Measurements from ENCODE around the gene HOXC4.

HOXC4 gene

GRCh38 chr12:54028314-54029201, 25.1 kb upstream of the HOXC4 start, which contains the start of gene HOXC6 (continued):
- peak; percentile 22; the same call in 1 of the 2 replicates for TF ChIP-seq TRIM28 (IDR thresholded peaks at IDR 0.05; ENCODE audit: borderline replicate concordance, low read length)
- no peak for TF ChIP-seq ZNF202 (tag by site-specific recombination; IDR thresholded peaks at IDR 0.05; ENCODE audit: borderline replicate concordance)

DNA sequence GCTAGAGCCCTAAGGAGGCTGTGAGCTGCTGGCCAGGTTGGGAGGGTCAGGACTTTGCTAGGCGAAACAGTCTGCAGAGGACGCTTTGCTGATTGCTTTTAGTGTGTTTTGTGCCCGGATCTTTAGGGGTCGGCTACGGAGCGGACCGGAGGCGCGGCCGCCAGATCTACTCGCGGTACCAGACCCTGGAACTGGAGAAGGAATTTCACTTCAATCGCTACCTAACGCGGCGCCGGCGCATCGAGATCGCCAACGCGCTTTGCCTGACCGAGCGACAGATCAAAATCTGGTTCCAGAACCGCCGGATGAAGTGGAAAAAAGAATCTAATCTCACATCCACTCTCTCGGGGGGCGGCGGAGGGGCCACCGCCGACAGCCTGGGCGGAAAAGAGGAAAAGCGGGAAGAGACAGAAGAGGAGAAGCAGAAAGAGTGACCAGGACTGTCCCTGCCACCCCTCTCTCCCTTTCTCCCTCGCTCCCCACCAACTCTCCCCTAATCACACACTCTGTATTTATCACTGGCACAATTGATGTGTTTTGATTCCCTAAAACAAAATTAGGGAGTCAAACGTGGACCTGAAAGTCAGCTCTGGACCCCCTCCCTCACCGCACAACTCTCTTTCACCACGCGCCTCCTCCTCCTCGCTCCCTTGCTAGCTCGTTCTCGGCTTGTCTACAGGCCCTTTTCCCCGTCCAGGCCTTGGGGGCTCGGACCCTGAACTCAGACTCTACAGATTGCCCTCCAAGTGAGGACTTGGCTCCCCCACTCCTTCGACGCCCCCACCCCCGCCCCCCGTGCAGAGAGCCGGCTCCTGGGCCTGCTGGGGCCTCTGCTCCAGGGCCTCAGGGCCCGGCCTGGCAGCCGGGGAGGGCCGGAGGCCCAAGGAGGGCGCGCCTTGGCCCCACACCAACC, 23.9 kb upstream of the HOXC4 start:
- H3K36me3 ChIP-seq (ENCODE audit: control insufficient read depth in 2 of 2, insufficient read depth in 1 of 2, low read length in 2 of 2): peaks cover 4 to 13% of the 10 kb centered on the region in 2 experiments; a peak in 2 of 3 replicates
- peaks cover 40% of the 10 kb centered on the region for H3K4me1 ChIP-seq (ENCODE audit: control insufficient read depth, insufficient read depth, low read length)
- CTCF ChIA-PET: interaction anchor here (0.5 to 5.4 kb wide), 9 partner anchors 22 to 323 kb away, joined by 3 to 109 read pairs (median 21); partner anchors contain the start of genes HOXC10 and SMUG1
- H3K4me3 ChIP-seq (ENCODE audit: low read depth, low read length): no peak overlapping the region
- TF ChIP-seq ZNF169 (tag by site-specific recombination; IDR thresholded peaks at IDR 0.05) (no peak), ZBTB1 (tag by site-specific recombination; IDR thresholded peaks at IDR 0.05) (no peak), IKZF3 (tag by site-specific recombination; IDR thresholded peaks at IDR 0.05) (0 out of 2 replicates have a peak, but pooled peaks have one; percentile 17), ZNF366 (tag by site-specific recombination; conservative IDR thresholded peaks at IDR 0.05) (peak; percentile 55), ZNF600 (tag by site-specific recombination; IDR thresholded peaks at IDR 0.05) (peak; percentile 77), ZNF549 (tag by site-specific recombination; IDR thresholded peaks at IDR 0.05) (no peak), ZNF10 (tag by site-specific recombination; IDR thresholded peaks at IDR 0.05) (peak; percentile 87), REST (tag by site-specific recombination; IDR thresholded peaks at IDR 0.05) (no peak), PRDM1 (tag by site-specific recombination; IDR thresholded peaks at IDR 0.05) (peak; percentile 94)
- H3K9me3 ChIP-seq (ENCODE audit: control insufficient read depth, insufficient read depth, low read depth, low read length): no peaks in the 10 kb centered on the region
- POLR2A ChIA-PET: interaction anchor here (1.0 to 5.0 kb wide), 3 partner anchors 13 to 34 kb away, joined by 5 to 26 read pairs (median 22); no protein-coding TSS in a partner anchor
- H3K27ac ChIP-seq (ENCODE audit: extremely low read depth, low read depth, low read length): peak overlapping the region; percentile 28; the same call in 1 of the 2 replicates

DNA sequence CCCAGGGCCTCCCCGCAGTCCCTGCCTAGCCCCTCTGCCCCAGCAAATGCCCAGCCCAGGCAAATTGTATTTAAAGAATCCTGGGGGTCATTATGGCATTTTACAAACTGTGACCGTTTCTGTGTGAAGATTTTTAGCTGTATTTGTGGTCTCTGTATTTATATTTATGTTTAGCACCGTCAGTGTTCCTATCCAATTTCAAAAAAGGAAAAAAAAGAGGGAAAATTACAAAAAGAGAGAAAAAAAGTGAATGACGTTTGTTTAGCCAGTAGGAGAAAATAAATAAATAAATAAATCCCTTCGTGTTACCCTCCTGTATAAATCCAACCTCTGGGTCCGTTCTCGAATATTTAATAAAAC, 23.2 kb upstream of the HOXC4 start:
- Histone ChIP-seq H3K36me3 (ENCODE audit: control insufficient read depth in 2 of 2, insufficient read depth in 1 of 2, low read length in 2 of 2) (peaks cover 4 to 13% of the 10 kb centered on the region in 2 experiments; a peak in 2 of 3 replicates), H3K27ac (ENCODE audit: extremely low read depth, low read depth, low read length) (no peak overlapping the region), H3K4me3 (ENCODE audit: low read depth, low read length) (no peak overlapping the region), H3K4me1 (ENCODE audit: control insufficient read depth, insufficient read depth, low read length) (peaks cover 40% of the 10 kb centered on the region), H3K9me3 (ENCODE audit: control insufficient read depth, insufficient read depth, low read depth, low read length) (no peaks in the 10 kb centered on the region)
- POLR2A ChIA-PET: interaction anchor here (5.0 kb wide), 1 partner anchor 13 kb away, joined by 22 read pairs; no protein-coding TSS in a partner anchor
- CTCF ChIA-PET: interaction anchor here (0.7 to 5.4 kb wide), 10 partner anchors 14 to 322 kb away, joined by 3 to 109 read pairs (median 39); partner anchors contain the start of genes HOXC10, HOXC8 and SMUG1
- TF ChIP-seq, protein P1, sequence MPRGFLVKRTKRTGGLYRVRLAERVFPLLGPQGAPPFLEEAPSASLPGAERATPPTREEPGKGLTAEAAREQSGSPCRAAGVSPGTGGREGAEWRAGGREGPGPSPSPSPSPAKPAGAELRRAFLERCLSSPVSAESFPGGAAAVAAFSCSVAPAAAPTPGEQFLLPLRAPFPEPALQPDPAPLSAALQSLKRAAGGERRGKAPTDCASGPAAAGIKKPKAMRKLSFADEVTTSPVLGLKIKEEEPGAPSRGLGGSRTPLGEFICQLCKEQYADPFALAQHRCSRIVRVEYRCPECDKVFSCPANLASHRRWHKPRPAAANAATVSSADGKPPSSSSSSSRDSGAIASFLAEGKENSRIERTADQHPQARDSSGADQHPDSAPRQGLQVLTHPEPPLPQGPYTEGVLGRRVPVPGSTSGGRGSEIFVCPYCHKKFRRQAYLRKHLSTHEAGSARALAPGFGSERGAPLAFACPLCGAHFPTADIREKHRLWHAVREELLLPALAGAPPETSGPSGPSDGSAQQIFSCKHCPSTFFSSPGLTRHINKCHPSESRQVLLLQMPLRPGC (tag by site-specific recombination; IDR thresholded peaks at IDR 0.05): no peak

Measured in HEK293 (cell line).